ENCODE data around the gene PPTC7. TPM values are rescaled to one million over a fixed set of nuclear protein-coding genes. Genes with fewer than 3 reads are reported as not detected.
A peak's percentile ranks its signal among the peaks of the same experiment; 100 is the strongest.
"Not testable (repeated sequence)": the region's sequence is repeated elsewhere in the genome, so short reads cannot be mapped to it uniquely, and the experiment has no call there.

Gene PPTC7, protein sequence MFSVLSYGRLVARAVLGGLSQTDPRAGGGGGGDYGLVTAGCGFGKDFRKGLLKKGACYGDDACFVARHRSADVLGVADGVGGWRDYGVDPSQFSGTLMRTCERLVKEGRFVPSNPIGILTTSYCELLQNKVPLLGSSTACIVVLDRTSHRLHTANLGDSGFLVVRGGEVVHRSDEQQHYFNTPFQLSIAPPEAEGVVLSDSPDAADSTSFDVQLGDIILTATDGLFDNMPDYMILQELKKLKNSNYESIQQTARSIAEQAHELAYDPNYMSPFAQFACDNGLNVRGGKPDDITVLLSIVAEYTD
- total RNA-seq, result 41.7 and 42.4 TPM in 2 replicates

DNA sequence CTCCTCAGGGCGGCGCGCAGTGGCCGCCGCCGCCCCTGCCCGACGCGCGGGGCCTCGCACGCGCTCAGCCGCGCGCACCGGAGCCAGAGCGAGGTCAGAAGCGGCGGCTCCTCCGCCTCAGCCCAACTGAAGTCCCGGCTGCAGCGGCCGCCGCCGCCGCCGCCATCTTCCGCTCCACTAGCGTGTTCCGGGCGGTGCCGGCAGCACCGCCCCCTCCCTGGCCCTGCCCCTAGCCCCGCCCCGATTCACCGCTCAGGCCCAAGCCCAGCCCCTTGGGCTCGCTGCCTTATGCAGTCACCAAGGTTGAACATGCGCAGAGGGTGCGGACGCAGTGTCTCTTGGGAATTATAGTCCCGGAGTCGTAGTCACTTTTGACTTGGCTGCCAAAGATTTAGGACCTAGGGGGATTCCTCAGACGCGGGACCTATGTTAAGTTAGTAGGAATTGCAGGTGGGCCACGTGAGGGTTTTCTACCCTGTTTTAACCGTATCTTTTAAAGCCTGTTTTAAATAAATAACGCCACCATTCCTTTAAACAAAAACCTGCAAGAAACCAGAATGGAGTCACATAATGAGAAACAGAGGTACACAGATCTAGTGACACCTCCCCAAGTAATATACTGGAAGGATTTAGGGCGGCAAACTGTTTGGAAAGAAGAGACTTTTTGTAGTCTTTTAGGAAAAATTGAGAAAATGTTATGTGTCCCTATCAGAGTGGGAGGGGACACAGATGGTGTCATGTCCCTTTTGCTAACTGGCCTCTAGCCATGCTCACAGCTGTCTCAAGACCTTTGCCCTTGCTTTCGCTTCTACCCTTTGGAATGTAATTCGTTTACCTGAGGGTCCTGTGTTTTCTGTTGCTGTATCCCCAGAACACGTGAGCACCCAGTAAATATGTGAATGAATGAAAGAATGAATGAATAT, at the start of gene PPTC7:
PPTC7 (minus strand) TSS at position 182 of the 923 bp plus-strand sequence. CDS start 287 bp downstream, outside the sequence.
- H3K9me3 Mint-ChIP-seq, result no peaks in the 10 kb centered on the region
- no peaks in the 10 kb centered on the region for H3K27me3 Mint-ChIP-seq (ENCODE audit: low read depth)
- intact Hi-C loops (cut with micrococcal nuclease), result loop anchor here (2.0 to 5.0 kb wide), 2 partner anchors 63 to 301 kb away; partner anchors contain the start of gene ATP2A2
- H3K36me3 Mint-ChIP-seq (ENCODE audit: low read depth), result peaks cover 27% of the 10 kb centered on the region
- DNase-seq (ENCODE audit: low spot score), result peak; percentile 91
- peak within 1 kb of the TSS; percentile 98 for H3K4me3 Mint-ChIP-seq (ENCODE audit: low read depth)
- peaks cover 61% of the 10 kb centered on the region for H3K4me1 Mint-ChIP-seq (ENCODE audit: low read depth)
- H3K27ac Mint-ChIP-seq, result peak within 1 kb of the TSS; percentile 96

DNA sequence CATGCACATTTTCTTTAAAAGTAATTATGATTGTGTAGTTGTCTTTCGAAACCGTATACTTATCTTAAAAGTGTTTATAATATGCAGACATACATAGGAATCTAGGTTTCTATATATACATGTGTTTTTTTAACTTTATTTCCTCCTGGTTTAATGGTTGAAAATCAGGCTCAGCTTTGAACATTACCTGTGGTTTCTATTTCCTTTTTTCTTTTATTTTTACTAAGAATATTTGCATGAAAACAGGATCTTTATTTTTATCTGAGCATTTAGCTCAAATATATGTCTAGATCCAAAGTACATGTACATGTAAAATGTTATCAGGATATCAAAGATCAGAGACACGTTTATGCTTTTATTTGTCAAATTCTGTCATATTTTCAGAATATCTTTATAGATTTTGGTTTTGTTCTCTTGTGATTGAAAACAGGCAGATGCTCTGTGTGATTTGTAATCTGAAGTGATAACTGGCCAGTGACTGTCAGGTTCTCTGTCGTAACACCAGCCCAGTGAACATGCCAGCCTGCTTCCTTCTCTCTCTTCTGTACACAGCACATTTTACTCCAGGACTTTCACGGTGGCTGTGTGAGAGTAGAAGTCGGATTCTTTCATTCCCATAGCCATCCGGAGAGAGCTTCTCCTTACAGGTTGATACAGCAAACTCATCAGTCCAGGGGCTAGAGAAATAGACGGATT, 44.5 kb upstream of the PPTC7 start:
- intact Hi-C loops (cut with micrococcal nuclease), result no loop called here
- H3K4me3 Mint-ChIP-seq (ENCODE audit: low read depth), result no peak overlapping the region
- H3K4me1 Mint-ChIP-seq (ENCODE audit: low read depth), result peaks cover 7% of the 10 kb centered on the region
- H3K36me3 Mint-ChIP-seq (ENCODE audit: low read depth), result no peaks in the 10 kb centered on the region
- H3K27ac Mint-ChIP-seq, result no peak overlapping the region
- DNase-seq (ENCODE audit: low spot score), result no peak
- no peaks in the 10 kb centered on the region for H3K27me3 Mint-ChIP-seq (ENCODE audit: low read depth)
- H3K9me3 Mint-ChIP-seq, result no peaks in the 10 kb centered on the region

DNA sequence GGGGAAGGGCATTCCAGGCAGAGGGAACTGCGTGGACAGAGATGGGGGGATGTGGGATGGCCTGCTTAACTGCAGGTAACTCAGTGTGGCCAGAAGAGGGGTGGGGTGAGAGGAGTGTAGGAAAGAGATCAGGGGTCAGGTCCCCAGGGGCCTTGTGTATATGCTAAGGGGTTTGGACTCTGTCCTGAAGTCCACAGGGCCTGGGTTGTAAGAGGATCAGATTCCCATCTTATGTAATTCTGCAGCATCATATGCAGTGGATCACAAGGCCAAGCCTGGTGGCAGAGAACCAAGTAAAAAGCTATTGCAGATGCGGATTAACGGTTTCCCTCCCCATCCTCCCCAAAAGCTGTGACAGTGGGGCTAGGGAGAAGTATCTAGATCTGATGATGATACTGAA, 39.5 kb upstream of the PPTC7 start:
- H3K27ac Mint-ChIP-seq, result no peak overlapping the region
- H3K9me3 Mint-ChIP-seq, result no peaks in the 10 kb centered on the region
- H3K4me1 Mint-ChIP-seq (ENCODE audit: low read depth), result peaks cover 12% of the 10 kb centered on the region
- intact Hi-C loops (cut with micrococcal nuclease), result no loop called here
- no peaks in the 10 kb centered on the region for H3K27me3 Mint-ChIP-seq (ENCODE audit: low read depth)
- H3K4me3 Mint-ChIP-seq (ENCODE audit: low read depth), result no peak overlapping the region
- DNase-seq (ENCODE audit: low spot score), result no peak
- H3K36me3 Mint-ChIP-seq (ENCODE audit: low read depth), result no peaks in the 10 kb centered on the region

DNA sequence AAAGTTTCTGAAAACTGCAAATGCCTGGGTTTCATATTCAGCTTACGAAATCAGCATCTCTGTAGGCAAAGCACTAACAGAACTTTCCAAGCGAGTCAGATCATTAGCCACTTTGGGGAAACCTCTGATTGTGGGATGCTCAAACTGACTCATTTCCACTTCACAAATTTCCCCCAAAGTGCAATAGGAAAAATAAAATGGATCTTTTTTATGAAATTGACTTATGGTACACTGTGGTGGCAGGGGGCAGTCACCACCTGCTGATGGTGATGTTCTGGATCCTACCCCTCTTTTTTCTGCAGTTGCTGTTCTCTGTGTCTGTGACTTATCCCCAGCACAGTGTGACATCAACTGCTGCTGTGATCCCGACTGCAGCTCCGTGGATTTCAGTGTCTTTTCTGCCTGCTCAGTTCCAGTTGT, 36.4 kb upstream of the PPTC7 start:
- H3K4me3 Mint-ChIP-seq (ENCODE audit: low read depth), result peak overlapping the region; percentile 30
- DNase-seq (ENCODE audit: low spot score), result no peak
- no peaks in the 10 kb centered on the region for H3K36me3 Mint-ChIP-seq (ENCODE audit: low read depth)
- peak overlapping the region; percentile 64 for H3K27ac Mint-ChIP-seq
- intact Hi-C loops (cut with micrococcal nuclease), result loop anchor here (1.0 to 2.0 kb wide), 4 partner anchors 41 to 207 kb away; no protein-coding TSS in a partner anchor
- no peaks in the 10 kb centered on the region for H3K27me3 Mint-ChIP-seq (ENCODE audit: low read depth)
- no peaks in the 10 kb centered on the region for H3K9me3 Mint-ChIP-seq
- H3K4me1 Mint-ChIP-seq (ENCODE audit: low read depth), result peaks cover 12% of the 10 kb centered on the region

DNA sequence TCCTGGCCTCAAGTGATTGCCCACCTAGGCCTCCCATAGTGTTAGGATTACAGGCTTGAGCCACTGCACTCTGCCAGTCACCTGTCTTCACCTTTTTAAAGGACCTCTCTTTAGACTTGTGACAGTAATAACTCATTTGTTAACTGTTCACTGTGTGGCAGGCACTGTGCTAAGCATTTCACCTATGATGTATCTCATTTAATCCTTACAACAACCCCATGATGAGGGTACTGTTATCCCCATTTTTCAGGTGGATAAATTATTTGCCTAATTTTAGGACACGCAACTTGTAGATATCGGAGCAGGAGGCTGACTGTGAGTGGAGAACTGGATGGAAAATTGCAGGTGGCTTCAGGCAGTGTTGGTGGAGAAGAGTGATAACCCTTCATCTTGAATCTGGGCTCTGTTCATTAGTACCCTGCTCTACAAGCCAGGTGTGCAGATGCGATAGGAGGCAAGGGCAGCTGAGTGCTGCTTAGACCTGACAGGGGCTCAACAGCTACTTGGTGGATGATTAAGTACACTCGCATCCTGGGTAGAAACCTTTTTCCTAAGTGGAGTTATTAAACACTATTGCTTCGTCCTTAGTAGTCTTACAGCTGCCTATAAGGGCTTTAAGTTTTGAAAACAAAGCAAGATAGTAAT, 33.5 kb upstream of the PPTC7 start:
- intact Hi-C loops (cut with micrococcal nuclease), result no loop called here
- no peak overlapping the region for H3K4me3 Mint-ChIP-seq (ENCODE audit: low read depth)
- no peaks in the 10 kb centered on the region for H3K27me3 Mint-ChIP-seq (ENCODE audit: low read depth)
- no peak overlapping the region for H3K27ac Mint-ChIP-seq
- no peaks in the 10 kb centered on the region for H3K9me3 Mint-ChIP-seq
- peaks cover 15% of the 10 kb centered on the region for H3K4me1 Mint-ChIP-seq (ENCODE audit: low read depth)
- no peak for DNase-seq (ENCODE audit: low spot score)
- H3K36me3 Mint-ChIP-seq (ENCODE audit: low read depth), result no peaks in the 10 kb centered on the region

DNA sequence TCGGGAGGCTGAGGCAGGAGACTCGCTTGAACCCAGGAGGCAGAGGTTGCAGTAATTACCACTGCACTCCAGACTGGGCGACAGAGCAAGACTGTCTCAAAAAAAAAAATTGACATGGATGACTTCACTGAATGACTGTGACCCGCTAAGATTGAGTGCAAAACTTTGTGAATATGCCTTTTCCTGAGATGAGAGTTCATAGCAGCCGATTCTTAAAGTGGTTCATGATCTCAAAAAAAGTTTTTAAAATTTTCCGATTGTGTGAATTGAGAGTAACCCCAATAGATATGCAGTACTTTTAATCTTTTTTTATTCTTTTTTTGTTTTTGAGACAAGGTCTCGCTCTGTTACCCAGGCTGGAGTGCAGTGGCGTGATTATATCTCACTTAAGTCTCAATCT, 32.1 kb upstream of the PPTC7 start:
- Mint-ChIP-seq H3K27me3 (ENCODE audit: low read depth) (no peaks in the 10 kb centered on the region), H3K27ac (no peak overlapping the region), H3K36me3 (ENCODE audit: low read depth) (no peaks in the 10 kb centered on the region), H3K4me1 (ENCODE audit: low read depth) (peaks cover 16% of the 10 kb centered on the region), H3K9me3 (no peaks in the 10 kb centered on the region), H3K4me3 (ENCODE audit: low read depth) (peak overlapping the region; percentile 5)
- intact Hi-C loops (cut with micrococcal nuclease), result no loop called here
- no peak for DNase-seq (ENCODE audit: low spot score)

DNA sequence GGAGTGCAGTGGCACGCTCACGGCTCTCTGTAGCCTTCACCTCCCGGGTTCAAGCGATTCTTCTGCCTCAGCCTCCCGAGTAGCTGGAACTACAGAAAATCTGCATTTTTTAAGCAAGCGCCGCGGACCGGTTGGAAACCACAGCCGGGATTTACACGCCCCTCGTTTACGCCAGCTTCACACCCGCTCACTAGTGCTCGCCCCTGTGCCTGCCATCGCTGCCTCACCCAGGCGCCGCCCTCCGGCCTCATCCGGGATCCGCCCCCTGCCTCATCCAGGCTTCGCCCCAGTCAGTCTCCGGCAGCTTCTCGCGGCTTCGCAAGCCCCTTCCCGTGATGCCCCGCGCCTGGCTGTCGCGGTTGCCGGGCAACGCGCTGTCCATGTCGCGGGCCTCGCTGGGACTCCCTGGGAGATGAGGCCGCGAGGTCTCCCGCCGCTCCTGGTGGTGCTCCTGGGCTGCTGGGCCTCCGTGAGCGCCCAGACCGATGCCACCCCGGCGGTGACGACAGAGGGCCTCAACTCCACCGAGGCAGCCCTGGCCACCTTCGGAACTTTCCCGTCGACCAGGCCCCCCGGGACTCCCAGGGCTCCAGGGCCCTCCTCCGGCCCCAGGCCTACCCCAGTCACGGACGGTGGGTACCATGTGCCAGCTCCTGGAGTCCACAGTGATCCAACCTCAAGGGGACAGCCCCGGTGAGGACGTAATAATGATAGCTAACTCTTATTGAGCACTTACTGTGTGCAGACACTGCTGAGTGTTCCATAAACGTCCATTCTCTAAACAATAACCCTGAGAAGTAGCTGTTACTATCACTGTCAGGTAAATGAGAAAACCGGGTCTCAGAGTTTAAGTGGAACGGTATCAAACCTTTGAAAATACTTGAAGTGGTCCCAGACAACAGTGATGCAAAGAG, 30.9 kb upstream of the PPTC7 start, which contains the start of gene TCTN1:
TCTN1 (plus strand) TSS at position 359 of the 914 bp plus-strand sequence; CDS start at position 413, 54 bp downstream.
- Mint-ChIP-seq H3K9me3 (no peaks in the 10 kb centered on the region), H3K27me3 (ENCODE audit: low read depth) (no peaks in the 10 kb centered on the region), H3K36me3 (ENCODE audit: low read depth) (no peaks in the 10 kb centered on the region), H3K4me3 (ENCODE audit: low read depth) (peak within 1 kb of the TSS; percentile 80), H3K4me1 (ENCODE audit: low read depth) (peaks cover 10% of the 10 kb centered on the region), H3K27ac (peak within 1 kb of the TSS; percentile 78)
- intact Hi-C loops (cut with micrococcal nuclease), result no loop called here
- DNase-seq (ENCODE audit: low spot score), result peak; percentile 98

DNA sequence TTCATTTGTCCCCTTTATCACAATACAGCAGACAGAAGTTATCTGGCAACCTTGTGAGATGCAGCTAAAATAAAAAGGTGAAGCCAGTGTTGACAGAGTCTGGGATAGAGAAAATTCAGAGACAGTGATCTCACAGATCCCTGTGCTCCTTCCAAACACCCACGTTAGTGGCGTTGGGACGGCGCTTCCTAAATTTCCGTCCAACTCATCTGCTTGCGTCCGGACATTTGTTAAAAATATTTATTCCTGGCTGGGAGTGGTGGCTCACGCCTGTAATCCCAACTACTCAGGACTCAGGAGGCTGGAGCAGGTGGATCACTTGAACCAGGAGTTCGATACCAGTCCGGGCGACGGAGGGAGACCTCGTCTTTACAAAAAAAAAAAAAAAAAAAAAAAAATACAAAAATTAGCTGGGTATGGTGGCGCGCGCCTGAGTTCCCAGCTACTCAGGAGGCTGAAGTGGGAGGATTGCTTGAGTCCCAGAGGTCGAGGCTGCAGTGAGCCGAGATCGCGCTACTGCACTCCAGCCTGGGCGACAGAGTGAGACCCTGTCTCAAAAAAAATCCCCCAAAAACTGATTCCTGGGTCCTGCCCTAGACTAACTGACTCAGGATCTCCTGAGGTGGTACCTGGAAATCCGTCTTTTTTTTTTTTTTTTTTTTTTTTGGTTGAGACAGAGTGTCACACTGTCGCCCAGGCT, 30.1 kb upstream of the PPTC7 start:
- Mint-ChIP-seq H3K36me3 (ENCODE audit: low read depth) (no peaks in the 10 kb centered on the region), H3K4me3 (ENCODE audit: low read depth) (peak overlapping the region; percentile 80), H3K27me3 (ENCODE audit: low read depth) (no peaks in the 10 kb centered on the region), H3K27ac (peak overlapping the region; percentile 78), H3K4me1 (ENCODE audit: low read depth) (peaks cover 10% of the 10 kb centered on the region), H3K9me3 (no peaks in the 10 kb centered on the region)
- no peak for DNase-seq (ENCODE audit: low spot score)
- intact Hi-C loops (cut with micrococcal nuclease), result no loop called here

DNA sequence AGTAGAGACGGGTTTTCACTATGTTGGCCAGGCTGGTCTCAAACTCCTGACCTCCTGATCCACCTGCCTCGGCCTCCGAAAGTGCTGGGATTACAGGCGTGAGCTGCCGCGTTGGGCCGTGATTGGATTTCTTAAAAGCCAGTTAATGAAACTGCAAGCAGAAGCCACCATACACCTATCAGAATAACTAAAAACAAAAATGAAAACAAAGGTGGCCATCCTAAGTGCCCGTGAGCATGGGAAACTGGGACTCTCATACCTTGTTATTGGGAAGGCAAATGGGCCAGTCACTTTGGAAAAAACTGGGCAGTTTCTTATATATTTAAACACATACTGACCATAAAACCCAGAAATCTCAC, 23.1 kb upstream of the PPTC7 start:
- Mint-ChIP-seq H3K27ac (peak overlapping the region; percentile 84), H3K4me3 (ENCODE audit: low read depth) (peak overlapping the region; percentile 84), H3K9me3 (no peaks in the 10 kb centered on the region), H3K27me3 (ENCODE audit: low read depth) (no peaks in the 10 kb centered on the region), H3K36me3 (ENCODE audit: low read depth) (no peaks in the 10 kb centered on the region), H3K4me1 (ENCODE audit: low read depth) (peaks cover 13% of the 10 kb centered on the region)
- intact Hi-C loops (cut with micrococcal nuclease), result no loop called here
- DNase-seq (ENCODE audit: low spot score), result no peak

DNA sequence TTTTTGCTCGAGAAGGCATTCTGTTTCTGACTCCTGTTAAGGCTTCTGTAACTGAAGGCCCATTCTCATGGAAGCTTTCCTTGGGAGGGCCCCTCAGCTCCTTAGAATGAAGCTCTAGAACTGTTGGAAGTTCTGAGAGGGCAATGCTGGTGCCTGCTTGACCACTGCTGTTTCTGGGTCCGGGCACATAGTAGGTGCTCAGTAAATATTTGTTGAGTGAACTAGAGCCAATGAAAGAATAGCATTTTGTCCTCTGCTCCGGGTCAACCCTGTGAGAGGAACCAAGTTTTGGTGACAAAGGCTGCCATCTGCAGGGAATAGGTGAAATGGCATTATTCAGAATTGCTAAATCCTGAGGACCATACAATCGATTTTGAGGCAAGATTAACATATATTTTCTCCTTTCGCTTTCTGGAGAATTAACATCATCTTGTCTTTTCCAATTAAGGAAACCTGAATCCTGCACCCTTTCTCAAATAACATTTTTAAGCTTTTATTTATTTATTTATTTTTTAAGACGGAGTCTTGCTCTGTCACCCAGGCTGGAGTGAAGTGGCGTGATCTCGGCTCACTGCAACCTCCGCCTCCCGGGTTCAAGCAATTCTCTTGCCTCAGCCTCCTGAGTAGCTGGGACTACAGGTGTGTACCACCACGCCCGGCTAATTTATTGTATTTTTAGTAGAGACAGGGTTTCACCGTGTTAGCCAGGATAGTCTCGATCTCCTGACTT, 19.1 kb upstream of the PPTC7 start:
- H3K36me3 Mint-ChIP-seq (ENCODE audit: low read depth); H3K4me3 Mint-ChIP-seq (ENCODE audit: low read depth); H3K9me3 Mint-ChIP-seq; H3K27me3 Mint-ChIP-seq (ENCODE audit: low read depth); H3K27ac Mint-ChIP-seq: not testable (repeated sequence)
- peak; percentile 27 for DNase-seq (ENCODE audit: low spot score)
- peaks cover 16% of the 10 kb centered on the region for H3K4me1 Mint-ChIP-seq (ENCODE audit: low read depth)
- intact Hi-C loops (cut with micrococcal nuclease), result loop anchor here (1.0 to 2.0 kb wide), 3 partner anchors 90 to 152 kb away; partner anchors contain the start of genes ARPC3, FAM216A and GPN3
